ENCODE results near the gene STK16. TPM values are rescaled to one million over a fixed set of nuclear protein-coding genes. Genes with fewer than 3 reads are reported as not detected.
A peak's percentile ranks its signal among the peaks of the same experiment; 100 is the strongest.
"Not testable (repeated sequence)": the region's sequence is repeated elsewhere in the genome, so short reads cannot be mapped to it uniquely, and the experiment has no call there.

Gene STK16
- total RNA-seq, 4 donors from 2014 or later, result 4.1 to 55.6 (median 18.0) TPM

- Histone ChIP-seq H3K9me3 (no peaks in the 10 kb centered on the region), H3K36me3 (no peaks in the 10 kb centered on the region), H3K4me1 (peaks cover 6% of the 10 kb centered on the region in 2 donors), H3K27ac (peak overlapping the region; percentile 40 to 42), H3K27me3 (no peaks in the 10 kb centered on the region), H3K4me3 (no peak overlapping the region)
- DNase-seq, result no peak
- intact Hi-C loops (cut with DNase I; ENCODE audit: low total_unique reads), result no loop called here
- TF ChIP-seq, protein P1, sequence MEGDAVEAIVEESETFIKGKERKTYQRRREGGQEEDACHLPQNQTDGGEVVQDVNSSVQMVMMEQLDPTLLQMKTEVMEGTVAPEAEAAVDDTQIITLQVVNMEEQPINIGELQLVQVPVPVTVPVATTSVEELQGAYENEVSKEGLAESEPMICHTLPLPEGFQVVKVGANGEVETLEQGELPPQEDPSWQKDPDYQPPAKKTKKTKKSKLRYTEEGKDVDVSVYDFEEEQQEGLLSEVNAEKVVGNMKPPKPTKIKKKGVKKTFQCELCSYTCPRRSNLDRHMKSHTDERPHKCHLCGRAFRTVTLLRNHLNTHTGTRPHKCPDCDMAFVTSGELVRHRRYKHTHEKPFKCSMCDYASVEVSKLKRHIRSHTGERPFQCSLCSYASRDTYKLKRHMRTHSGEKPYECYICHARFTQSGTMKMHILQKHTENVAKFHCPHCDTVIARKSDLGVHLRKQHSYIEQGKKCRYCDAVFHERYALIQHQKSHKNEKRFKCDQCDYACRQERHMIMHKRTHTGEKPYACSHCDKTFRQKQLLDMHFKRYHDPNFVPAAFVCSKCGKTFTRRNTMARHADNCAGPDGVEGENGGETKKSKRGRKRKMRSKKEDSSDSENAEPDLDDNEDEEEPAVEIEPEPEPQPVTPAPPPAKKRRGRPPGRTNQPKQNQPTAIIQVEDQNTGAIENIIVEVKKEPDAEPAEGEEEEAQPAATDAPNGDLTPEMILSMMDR (IDR thresholded peaks at IDR 0.05), result no peak
- no peak for TF ChIP-seq POLR2A (IDR thresholded peaks at IDR 0.05)
Observed at GRCh38 chr2:219282943-219283581, 37.8 kb downstream of the STK16 start.

GRCh38 chr2:219284501-219285372, 39.5 kb downstream of the STK16 start:
- Histone ChIP-seq H3K36me3 (no peaks in the 10 kb centered on the region), H3K27me3 (no peaks in the 10 kb centered on the region), H3K9me3 (no peaks in the 10 kb centered on the region), H3K4me1 (peaks cover under 1 to 4% of the 10 kb centered on the region in 2 donors), H3K27ac (peak overlapping the region; percentile 82 to 95), H3K4me3 (no peak overlapping the region)
- no peak for DNase-seq
- TF ChIP-seq POLR2A (IDR thresholded peaks at IDR 0.05), result no peak
- TF ChIP-seq, protein P1 (IDR thresholded peaks at IDR 0.05), result no peak
- intact Hi-C loops (cut with DNase I; ENCODE audit: low total_unique reads), result no loop called here

GRCh38 chr2:219285373-219285735, 40.1 kb downstream of the STK16 start:
- Histone ChIP-seq H3K27me3 (no peaks in the 10 kb centered on the region), H3K4me3 (no peak overlapping the region), H3K9me3 (no peaks in the 10 kb centered on the region), H3K36me3 (no peaks in the 10 kb centered on the region), H3K27ac (peak overlapping the region; percentile 82 to 95), H3K4me1 (peaks cover 4 to 8% of the 10 kb centered on the region in 2 donors)
- no peak for DNase-seq
- intact Hi-C loops (cut with DNase I; ENCODE audit: low total_unique reads), result no loop called here
- TF ChIP-seq POLR2A (IDR thresholded peaks at IDR 0.05), result no peak

DNA sequence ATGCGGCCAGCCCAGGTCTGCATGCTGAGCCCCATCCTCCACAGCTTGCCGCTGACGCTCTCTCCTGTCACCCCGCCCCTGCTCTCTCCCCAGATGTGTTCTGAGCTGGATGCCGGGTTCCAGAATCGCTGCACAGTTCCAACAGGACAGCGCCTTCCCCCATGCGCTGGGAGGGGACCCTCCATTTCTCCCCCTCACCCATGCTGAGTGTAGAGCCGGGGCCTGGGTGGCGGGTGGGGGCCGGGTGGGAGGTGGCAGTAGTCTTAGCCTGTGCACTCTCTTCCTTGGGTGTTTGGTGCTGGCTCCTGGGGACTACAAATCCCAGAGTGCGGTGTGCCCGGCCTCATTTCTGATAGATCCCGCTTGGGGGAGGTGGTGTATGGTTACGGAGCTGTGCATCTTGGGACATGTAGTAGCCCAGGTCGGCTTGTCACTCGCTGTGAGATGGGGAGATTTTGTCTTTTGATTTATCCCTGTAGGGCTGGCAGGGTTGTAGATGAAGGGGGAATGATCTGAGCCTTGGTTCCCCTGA, 40.7 kb downstream of the STK16 start:
- Histone ChIP-seq H3K36me3 (no peaks in the 10 kb centered on the region), H3K27me3 (no peaks in the 10 kb centered on the region), H3K27ac (peak overlapping the region; percentile 82 to 95), H3K9me3 (no peaks in the 10 kb centered on the region), H3K4me1 (peaks cover 4 to 8% of the 10 kb centered on the region in 2 donors), H3K4me3 (no peak overlapping the region)
- intact Hi-C loops (cut with DNase I; ENCODE audit: low total_unique reads), result no loop called here
- TF ChIP-seq, protein P1 (IDR thresholded peaks at IDR 0.05), result no peak
- TF ChIP-seq POLR2A (IDR thresholded peaks at IDR 0.05), result no peak
- peak; percentile 68 to 82 for DNase-seq

DNA sequence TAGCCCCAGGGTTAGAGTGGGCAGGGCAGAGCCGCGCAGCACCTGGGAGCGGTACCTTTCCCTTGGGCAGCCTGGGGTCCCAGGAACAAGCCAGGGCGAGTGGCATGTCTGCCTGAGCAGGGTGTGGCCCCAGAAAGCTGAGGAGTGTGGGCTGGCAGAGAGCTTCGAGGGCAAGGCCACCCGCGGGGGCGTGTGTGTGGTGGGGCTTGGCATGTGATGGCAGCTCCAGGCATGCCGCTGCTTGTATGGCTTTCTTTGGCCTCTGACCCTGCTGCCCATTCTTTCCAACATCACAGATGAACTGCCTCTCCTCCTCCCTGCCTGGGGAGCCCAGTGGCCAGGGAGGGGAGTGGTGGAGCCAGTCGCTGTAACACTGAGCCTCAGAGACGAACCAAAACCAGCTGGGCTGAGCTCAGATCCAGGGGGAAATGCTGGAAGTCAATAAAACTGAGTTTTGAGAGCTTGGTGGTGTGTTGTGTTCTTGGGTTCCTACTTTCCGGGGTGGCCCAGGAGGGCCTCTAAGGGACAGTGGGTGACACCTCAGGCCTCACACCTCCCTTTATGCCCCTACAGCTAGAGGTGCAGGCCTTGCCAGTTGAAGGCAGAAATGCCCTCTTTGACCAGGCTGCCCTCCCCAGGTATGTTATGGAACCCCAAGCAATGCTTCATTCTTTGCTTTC, 41.3 kb downstream of the STK16 start:
- DNase-seq, result no peak
- Histone ChIP-seq H3K27ac (peak overlapping the region; percentile 82 to 95), H3K27me3 (no peaks in the 10 kb centered on the region), H3K4me3 (no peak overlapping the region), H3K36me3 (no peaks in the 10 kb centered on the region), H3K4me1 (peaks cover 4 to 8% of the 10 kb centered on the region in 2 donors), H3K9me3 (no peaks in the 10 kb centered on the region)
- intact Hi-C loops (cut with DNase I; ENCODE audit: low total_unique reads), result no loop called here
- TF ChIP-seq POLR2A (IDR thresholded peaks at IDR 0.05), result no peak
- TF ChIP-seq, protein P1 (IDR thresholded peaks at IDR 0.05), result no peak

GRCh38 chr2:219287116-219287440, 41.8 kb downstream of the STK16 start:
- H3K36me3 ChIP-seq; H3K9me3 ChIP-seq; intact Hi-C loops (cut with DNase I; ENCODE audit: low total_unique reads); H3K27me3 ChIP-seq; H3K4me1 ChIP-seq; H3K4me3 ChIP-seq; DNase-seq: not testable (repeated sequence)
- H3K27ac ChIP-seq, result peak overlapping the region; percentile 92 to 95
